IPS-NIHi7 (cell line): Measurements from ENCODE around the gene PRB3.

Source experiments
- DNase-seq: peaks from one replicate; pipeline ENCODE4 v3.0.0; 2012; ENCODE audit warnings: mixed read lengths; ENCODE audit errors: extremely low spot score

PRB3 gene

DNA sequence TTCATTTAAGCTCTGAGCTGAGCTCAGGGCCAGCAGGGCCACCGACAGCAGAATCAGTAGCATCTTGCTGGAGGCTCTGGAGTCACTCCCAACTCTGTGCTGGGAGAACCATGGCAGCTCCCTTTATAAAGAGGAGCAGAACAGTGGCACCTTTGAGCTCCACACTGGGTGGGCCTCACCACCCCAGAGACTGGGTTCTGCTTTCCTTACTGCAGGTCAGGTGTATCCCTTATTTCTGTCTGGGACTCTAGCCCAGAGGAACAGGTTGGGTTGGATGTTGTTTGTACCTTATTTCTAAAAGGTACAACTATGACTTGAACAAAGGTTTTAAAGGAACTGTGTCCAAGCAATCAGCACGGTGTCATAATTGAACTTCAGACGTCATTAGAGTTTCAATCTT, at the start of gene PRB3:
TSS of gene PRB3 (minus strand) at position 101 of the 400 bp plus-strand sequence. CDS start at position 63, 38 bp downstream.
- no peak for DNase-seq

GRCh38 chr12:11310336-11310735, 40.8 kb upstream of the PRB3 start, which contains the start of gene PRB4:
Gene PRB4 (minus strand): TSS chr12:11310436. CDS start chr12:11310398, 38 bp downstream.
- no peak for DNase-seq

DNA sequence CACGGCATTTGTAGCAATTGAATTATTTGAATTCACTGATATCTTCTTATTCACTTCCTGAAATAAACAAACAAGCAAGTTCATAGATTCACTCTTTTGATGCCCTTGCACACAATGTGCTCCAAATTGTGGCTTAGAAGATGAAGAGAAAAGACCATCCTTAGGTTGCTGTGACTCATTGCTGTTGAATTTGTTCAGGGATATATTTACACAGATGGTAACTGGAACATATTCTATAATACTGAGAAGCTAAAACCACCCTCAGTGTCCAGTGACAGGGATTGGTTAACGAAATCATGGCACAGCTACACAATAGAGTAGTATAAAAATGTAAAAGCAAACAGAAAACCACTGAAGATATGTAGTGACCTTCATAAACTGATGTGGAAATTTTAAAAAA, 37.6 kb upstream of the PRB3 start:
- DNase-seq, result no peak

GRCh38 chr12:11273449-11273848, 3.9 kb upstream of the PRB3 start:
- DNase-seq, result no peak

DNA sequence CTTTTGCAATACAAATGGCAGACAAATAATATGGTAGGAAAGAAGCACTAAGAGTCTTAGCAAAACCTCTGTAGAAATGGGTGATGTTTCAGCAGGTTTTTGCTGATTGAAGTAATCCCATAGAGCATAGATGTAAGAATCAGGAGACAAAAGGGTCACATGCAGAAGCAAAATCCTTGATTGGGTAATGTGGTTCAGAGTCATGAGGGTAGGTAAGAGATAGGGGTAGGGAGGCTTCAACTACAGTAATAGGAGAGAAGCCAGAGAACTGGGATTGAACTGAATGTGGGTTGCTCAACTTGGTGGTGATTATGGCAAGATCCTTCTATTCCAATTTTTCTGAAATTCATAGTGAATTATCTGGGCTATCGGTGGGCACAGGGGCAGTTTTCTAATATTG, 5.0 kb downstream of the PRB3 start:
- no peak for DNase-seq

DNA sequence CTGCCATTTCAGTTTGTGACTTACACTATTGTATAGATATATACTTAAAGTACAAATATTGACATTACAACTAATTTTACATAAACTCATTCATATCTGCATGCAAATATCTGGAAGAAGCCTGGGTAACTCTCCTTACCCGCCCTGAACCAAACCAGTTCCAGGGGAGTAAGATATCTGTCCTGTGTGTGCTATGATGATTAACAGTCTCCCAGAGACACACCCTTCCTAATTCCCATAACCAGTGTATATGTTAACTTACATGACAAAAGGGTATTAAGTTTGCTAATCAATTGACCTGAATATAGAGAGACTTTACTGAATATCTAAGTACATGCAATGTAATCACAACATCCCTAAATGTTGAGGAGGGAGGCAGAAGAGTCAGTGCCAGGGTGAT, 23.0 kb downstream of the PRB3 start:
- DNase-seq, result no peak

DNA sequence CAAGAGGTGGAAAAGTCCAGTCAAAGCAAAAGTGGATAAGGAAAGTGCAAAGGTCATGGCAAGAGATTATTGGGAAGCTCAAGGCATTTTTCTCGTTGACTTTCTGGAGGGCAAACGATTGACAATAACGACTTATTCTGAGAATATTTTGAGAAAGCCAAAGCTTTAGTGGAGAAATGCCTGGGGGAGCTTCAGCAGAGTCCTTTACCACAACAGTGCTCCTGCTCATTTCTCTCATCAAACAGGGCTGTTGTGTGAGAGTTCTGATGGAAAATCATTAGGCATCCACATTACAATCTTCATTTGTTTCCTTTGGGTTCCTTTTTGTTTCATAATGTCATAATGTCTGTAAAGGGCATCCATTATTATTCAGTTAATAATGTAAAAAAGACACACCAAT, 26.9 kb downstream of the PRB3 start:
- DNase-seq, result no peak

- no peak for DNase-seq
Measured at GRCh38 chr12:11240348-11240930, 29.1 kb downstream of the PRB3 start.

DNA sequence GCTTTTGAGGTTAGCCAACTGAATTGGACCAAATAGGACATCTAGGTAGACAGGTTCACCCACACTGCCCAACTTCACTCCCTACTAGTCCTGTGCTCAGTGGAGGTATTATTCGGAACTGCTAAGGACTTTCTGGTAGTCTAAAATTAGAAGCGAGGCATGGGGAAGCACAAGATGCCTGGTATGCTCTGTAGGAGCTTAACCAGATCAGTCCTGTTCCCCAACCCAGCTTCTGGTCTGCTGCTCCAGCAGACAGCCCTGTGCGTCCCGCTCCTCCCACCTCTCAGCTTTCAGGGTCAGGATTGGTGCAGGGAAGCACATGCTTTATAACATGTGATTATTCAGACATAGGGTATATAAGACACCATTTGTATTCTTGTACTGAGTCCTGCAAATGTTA, 31.2 kb downstream of the PRB3 start:
- no peak for DNase-seq

DNA sequence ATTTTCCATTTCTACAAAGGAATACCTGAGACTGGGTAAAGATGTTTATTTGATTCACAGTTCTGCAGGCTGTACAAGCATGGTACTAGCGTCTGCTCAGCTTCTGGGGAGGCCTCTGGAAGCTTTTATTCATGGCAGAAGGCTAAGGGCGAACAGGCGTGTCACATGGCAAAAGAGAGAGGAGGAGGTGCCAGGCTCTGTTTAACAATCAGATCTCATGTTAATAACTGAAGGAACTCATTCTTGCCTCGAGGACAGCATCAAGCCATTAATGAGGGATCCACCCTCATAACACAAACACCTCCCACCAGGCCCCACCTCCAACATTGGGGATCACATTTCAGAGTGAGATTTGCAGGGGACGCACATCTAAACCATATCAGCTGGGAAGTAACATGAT, 36.0 kb downstream of the PRB3 start:
- DNase-seq, result no peak

GRCh38 chr12:11228296-11228879, 41.1 kb downstream of the PRB3 start:
- DNase-seq, result peak; percentile 81

GRCh38 chr12:11227373-11227772, 42.1 kb downstream of the PRB3 start:
- DNase-seq, result no peak
